Measurements from ENCODE around the gene CDK7. TPM values are rescaled to one million over a fixed set of nuclear protein-coding genes. Genes with fewer than 3 reads are reported as not detected.

CDK7 gene
- polyA plus RNA-seq, 1 donor, result 22.7 TPM

DNA sequence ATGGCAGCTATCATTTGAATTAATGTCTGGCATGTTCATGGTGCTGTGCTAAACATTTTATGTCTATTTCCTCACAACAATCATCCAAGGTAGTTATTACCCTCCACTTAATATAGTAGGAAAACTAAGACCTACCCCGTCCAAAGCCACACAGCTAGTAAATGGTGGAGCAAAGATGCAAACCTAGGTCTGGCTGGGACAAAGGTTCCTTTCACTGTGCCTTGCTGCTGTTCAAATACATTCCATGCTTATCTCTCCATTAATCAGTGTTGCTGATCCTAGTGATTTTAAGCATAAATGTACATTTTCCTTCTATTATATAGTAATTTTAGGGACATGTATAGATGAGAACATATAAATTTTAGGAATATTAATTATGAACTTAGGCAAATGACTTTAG lies 59.2 kb downstream of the CDK7 start:
- no peak for DNase-seq

DNA sequence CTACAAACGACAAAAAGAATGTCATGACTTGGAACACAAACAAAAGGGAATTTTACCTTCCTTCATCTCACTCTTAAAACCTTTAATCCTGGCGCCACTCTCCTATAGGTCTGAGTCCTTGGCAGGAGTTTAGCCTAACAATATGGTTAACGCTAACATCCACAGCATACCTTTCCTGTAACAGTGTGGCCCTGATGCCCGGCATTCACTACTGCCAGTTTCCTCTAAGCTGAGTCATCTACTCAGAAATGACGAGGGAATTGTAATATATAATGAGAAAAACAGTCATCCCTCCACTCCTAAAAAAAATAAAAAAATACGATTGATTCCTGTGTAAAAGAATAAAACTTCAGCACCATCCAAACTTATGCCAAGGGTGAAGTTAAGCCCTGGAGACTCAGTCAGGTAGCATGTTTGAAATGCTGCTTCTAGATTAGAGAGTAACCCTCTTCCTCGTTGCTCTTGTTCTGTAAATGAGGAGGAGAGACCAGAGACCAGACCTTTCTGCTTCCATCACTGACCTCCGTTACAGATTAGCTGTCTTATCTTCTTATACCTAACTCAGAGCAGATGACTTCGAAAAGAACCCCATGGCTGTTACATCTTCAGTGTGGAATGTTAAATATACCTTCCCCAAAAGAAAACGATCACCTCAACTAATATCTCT lies 60.5 kb downstream of the CDK7 start:
- DNase-seq, result peak; percentile 41

DNA sequence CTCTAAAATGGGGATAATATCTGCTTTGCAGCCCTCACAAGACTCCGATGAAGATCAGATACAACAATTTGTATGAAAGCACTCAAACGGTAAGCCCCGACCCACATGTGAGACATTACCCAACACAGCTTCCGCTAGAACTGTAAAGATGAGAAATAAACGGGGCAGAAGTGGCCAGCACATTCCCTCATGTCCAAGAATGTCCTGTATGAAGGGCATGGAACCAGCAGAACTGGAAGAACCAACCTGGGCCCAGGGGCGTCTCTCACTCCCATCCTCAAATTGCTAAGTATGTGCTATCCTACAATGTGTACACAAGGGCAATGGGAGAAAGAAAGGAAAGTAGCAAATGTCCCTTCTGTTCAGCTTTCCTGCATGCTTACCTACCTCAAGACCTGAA lies 64.9 kb downstream of the CDK7 start:
- DNase-seq, result no peak

DNA sequence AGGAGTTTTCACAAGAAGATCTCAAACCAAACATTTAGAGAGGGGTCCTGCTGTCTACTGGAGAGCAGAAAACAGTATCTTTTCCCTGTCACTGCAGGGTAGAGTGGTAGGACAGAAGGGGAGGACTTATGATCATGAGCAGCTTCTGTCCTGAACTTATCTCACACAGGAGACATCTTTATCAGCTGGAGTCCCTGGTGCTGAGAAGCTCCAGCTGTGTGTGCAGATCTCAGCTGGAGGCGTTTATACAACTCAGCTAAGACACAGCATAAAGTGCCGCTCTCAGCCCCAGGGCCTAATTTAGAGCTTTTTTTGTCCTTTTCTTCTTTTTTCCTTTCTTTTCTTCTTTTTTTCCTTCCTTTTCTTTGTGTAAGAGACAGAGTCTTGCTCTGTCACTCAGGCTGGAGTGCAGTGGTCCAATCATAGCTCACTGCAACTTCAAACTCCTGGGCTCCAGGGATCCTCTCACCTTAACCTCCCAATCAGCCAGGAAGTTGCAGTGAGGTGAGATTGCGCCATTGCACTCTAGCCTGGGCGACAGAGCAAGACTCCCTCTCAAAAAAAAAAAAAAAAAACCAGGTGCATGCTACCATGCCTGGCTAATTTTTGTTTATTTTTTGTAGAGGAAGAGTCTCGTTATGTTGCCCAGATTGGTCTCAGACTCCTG lies 66.0 kb downstream of the CDK7 start:
- no peak for DNase-seq

DNA sequence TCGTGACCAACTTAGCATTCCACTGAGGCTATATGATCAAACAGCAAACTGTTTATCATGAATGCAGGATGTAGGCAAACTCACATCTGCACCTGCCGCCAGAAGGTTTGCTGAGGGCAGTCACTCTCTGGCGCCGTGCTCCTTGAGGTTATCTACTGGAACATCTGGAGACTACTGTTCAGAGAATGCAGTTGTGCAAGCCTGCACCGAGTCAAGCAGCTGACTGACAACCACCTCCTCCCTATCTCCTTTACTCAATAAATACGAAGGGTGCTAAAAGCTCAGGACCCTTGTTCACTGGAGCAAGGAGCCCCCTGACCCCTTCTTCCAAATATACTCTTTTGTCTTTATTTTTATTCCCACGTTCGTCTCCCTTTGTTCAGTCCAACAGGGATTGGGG lies 70.8 kb downstream of the CDK7 start:
- DNase-seq, result no peak

DNA sequence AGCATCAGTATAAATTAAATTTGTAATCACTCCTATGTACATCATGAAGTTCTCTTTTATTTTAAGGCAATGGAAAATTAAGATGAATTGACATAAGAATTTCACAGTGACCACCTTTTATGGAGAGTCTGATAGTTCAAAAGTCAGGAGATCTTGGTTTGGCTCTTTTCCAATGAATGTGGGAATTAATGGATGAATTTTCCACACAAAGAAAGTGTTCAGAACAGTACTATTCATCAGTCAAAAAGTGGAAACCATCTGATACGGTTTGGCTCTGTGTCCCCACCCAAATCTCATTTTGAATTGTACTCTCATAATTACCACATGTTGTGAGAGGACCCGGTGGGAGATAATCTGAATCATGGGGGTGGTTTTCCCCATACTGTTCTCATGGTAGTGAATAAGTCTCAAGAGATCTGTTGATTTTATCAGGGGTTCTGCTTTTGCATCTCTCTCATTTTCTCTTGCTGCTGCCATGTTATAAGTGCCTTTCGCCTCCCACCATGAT lies 73.4 kb downstream of the CDK7 start:
- DNase-seq, result no peak

GRCh38 chr5:69309380-69309779 lies 74.7 kb downstream of the CDK7 start:
- DNase-seq, result no peak

GRCh38 chr5:69312459-69313160 lies 77.9 kb downstream of the CDK7 start:
- no peak for DNase-seq

DNA sequence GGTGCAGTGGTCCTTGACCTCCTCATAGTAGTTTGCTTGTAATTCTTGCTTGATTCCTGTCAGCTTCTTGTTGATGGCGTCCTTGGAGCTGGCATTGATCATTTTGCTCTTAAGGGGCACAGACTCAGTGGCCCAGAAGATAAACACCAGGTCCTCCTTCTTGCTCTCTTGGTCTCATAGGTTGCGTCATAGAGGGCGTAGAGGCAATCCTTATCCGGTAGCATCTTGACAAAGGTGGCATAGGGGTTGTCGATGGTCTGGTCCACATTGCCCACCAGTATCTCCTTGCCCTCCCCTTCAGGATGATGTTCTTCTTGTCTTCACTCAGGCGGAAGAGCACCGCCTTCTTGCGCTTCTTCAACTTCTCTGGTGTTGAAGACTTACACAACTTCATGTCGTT lies 78.7 kb downstream of the CDK7 start:
- no peak for DNase-seq

DNA sequence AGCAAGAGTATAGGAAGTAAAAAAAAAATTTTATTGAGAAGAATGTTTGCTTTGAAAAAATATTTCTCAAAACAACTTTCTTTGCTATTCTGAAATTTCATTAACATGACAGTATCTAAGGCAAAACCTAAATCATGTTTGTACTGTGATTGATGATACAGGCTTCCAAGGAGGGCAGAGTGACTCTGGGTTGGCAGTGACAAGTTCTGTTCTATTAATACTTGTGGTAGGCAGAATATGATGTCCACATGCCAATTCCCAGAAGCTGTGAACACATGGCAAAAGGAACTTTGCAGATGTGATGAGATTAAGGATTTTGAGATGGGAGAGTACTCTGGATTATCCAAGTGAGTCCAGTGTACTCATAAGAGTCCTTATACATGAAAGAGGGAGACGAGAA lies 81.3 kb downstream of the CDK7 start:
- DNase-seq, result no peak

GRCh38 chr5:69317391-69317790 lies 82.7 kb downstream of the CDK7 start:
- no peak for DNase-seq

GRCh38 chr5:69326365-69326764 lies 91.7 kb downstream of the CDK7 start:
- DNase-seq, result no peak

Other genes starting within 250 kb of the CDK7 start
- 30.0 TPM for gene SLC30A5, start 140.9 kb upstream of the CDK7 start, polyA plus RNA-seq (ENCODE audit: insufficient read length)
- gene CCNB1, start 67.7 kb upstream of the CDK7 start, polyA plus RNA-seq (ENCODE audit: insufficient read length), result 25.9 TPM
- gene CENPH, start 45.3 kb upstream of the CDK7 start, polyA plus RNA-seq (ENCODE audit: insufficient read length), result 9.6 TPM
- 2.5 TPM for gene CCDC125, start 97.9 kb downstream of the CDK7 start, polyA plus RNA-seq (ENCODE audit: insufficient read length)
- 30.8 TPM for gene AK6, start 134.6 kb downstream of the CDK7 start, polyA plus RNA-seq (ENCODE audit: insufficient read length)
- 31.2 TPM for gene TAF9, start 134.6 kb downstream of the CDK7 start, polyA plus RNA-seq (ENCODE audit: insufficient read length)
- gene RAD17, start 134.9 kb downstream of the CDK7 start, polyA plus RNA-seq (ENCODE audit: insufficient read length), result 22.9 TPM
- gene MARVELD2, start 180.2 kb downstream of the CDK7 start, polyA plus RNA-seq (ENCODE audit: insufficient read length), result 0.25 TPM